ENCODE results near the gene DDR1. TPM values are rescaled to one million over a fixed set of nuclear protein-coding genes. Genes with fewer than 3 reads are reported as not detected.

Gene DDR1
- total RNA-seq, 2 experiments from 2014 or later: 6.5 to 6.6 TPM

- no peaks in the 10 kb centered on the region for H3K9me3 ChIP-seq (ENCODE audit: control insufficient read depth in 1 of 2, insufficient read depth in 1 of 2, low read length in 2 of 2)
- no peaks in the 10 kb centered on the region for H3K36me3 Mint-ChIP-seq (ENCODE audit: low read depth)
- no peak for ATAC-seq (ENCODE audit: poor library complexity)
- H3K4me1 Mint-ChIP-seq (ENCODE audit: low read depth): peaks cover 42% of the 10 kb centered on the region
- intact Hi-C loops (cut with DNase I, micrococcal nuclease): loop anchor here in 1 of 2 experiments (10.0 kb wide), 1 partner anchor 427 kb away; no protein-coding TSS in a partner anchor
- peaks cover 47% of the 10 kb centered on the region for H3K4me1 ChIP-seq (ENCODE audit: insufficient read depth, low read length)
- ChIA-PET CTCF (interaction anchor here (1.1 to 1.4 kb wide), 4 partner anchors 53 to 151 kb away, joined by 3 to 4 read pairs (median 3); no protein-coding TSS in a partner anchor), POLR2A (interaction anchor here (1.2 to 1.6 kb wide), 2 partner anchors 26 to 88 kb away, joined by 3 to 5 read pairs; partner anchors contain the start of gene GTF2H4)
- no peak for DNase-seq
- H3K9me3 Mint-ChIP-seq: no peaks in the 10 kb centered on the region
- H3K27ac ChIP-seq (ENCODE audit: low read depth in 1 of 2, low read length in 2 of 2): no peak overlapping the region
- no peak overlapping the region for H3K4me3 ChIP-seq (ENCODE audit: low read length)
- H3K27ac Mint-ChIP-seq: peak overlapping the region; percentile 16
- H3K27me3 ChIP-seq (ENCODE audit: control insufficient read depth in 1 of 2, insufficient read depth in 2 of 2, low read length in 2 of 2): no peaks in the 10 kb centered on the region
- peak overlapping the region; percentile 68 for H3K4me3 Mint-ChIP-seq
- no peaks in the 10 kb centered on the region for H3K36me3 ChIP-seq (ENCODE audit: insufficient read depth, low read length)
- TF ChIP-seq CTCF (IDR thresholded peaks at IDR 0.05): no peak
- H3K27me3 Mint-ChIP-seq: no peaks in the 10 kb centered on the region
Measured at GRCh38 chr6:30881392-30882203, 2.7 kb upstream of the DDR1 start.

GRCh38 chr6:30882204-30882758 is 2.0 kb upstream of the DDR1 start:
- H3K9me3 Mint-ChIP-seq: no peaks in the 10 kb centered on the region
- H3K4me3 Mint-ChIP-seq: peak overlapping the region; percentile 68
- TF ChIP-seq CTCF (IDR thresholded peaks at IDR 0.05): no peak
- intact Hi-C loops (cut with DNase I, micrococcal nuclease): loop anchor here in 1 of 2 experiments (10.0 kb wide), 1 partner anchor 427 kb away; no protein-coding TSS in a partner anchor
- Histone ChIP-seq H3K9me3 (ENCODE audit: control insufficient read depth in 1 of 2, insufficient read depth in 1 of 2, low read length in 2 of 2) (no peaks in the 10 kb centered on the region), H3K27me3 (ENCODE audit: control insufficient read depth in 1 of 2, insufficient read depth in 2 of 2, low read length in 2 of 2) (no peaks in the 10 kb centered on the region), H3K4me3 (ENCODE audit: low read length) (no peak overlapping the region), H3K4me1 (ENCODE audit: insufficient read depth, low read length) (peaks cover 44% of the 10 kb centered on the region), H3K36me3 (ENCODE audit: insufficient read depth, low read length) (no peaks in the 10 kb centered on the region), H3K27ac (ENCODE audit: low read depth in 1 of 2, low read length in 2 of 2) (no peak overlapping the region)
- H3K4me1 Mint-ChIP-seq (ENCODE audit: low read depth): peaks cover 46% of the 10 kb centered on the region
- DNase-seq (no peak), ATAC-seq (ENCODE audit: poor library complexity) (no peak)
- H3K27ac Mint-ChIP-seq: no peak overlapping the region
- H3K27me3 Mint-ChIP-seq: no peaks in the 10 kb centered on the region
- ChIA-PET CTCF (interaction anchor here (1.1 to 1.3 kb wide), 3 partner anchors 54 to 151 kb away, joined by 3 read pairs; no protein-coding TSS in a partner anchor), POLR2A (interaction anchor here (1.2 to 2.3 kb wide), 3 partner anchors 26 to 89 kb away, joined by 3 to 9 read pairs (median 5); partner anchors contain the start of gene GTF2H4)
- no peaks in the 10 kb centered on the region for H3K36me3 Mint-ChIP-seq (ENCODE audit: low read depth)
